Measurements from ENCODE around the gene MYO5C. TPM values are rescaled to one million over a fixed set of nuclear protein-coding genes. Genes with fewer than 3 reads are reported as not detected.

MYO5C gene
- total RNA-seq, 1 donor from 2014 or later = 4.5 TPM

GRCh38 chr15:52154896-52155865 lies 140.4 kb downstream of the MYO5C start:
- Histone ChIP-seq H3K9ac (ENCODE audit: low read length) (no peak overlapping the region), H3K27ac (ENCODE audit: low read depth, low read length) (no peak overlapping the region), H3K4me2 (ENCODE audit: low read length) (no peak overlapping the region), H3K79me2 (ENCODE audit: insufficient read depth, low read length) (no peaks in the 10 kb centered on the region), H3K27me3 (ENCODE audit: insufficient read depth, low read length) (no peaks in the 10 kb centered on the region), H4K20me1 (ENCODE audit: insufficient read depth, low read length) (no peaks in the 10 kb centered on the region), H3K36me3 (ENCODE audit: insufficient read depth, low read length) (no peaks in the 10 kb centered on the region), H3K4me3 (ENCODE audit: insufficient read depth, low read depth, low read length) (no peak overlapping the region), H3K9me3 (ENCODE audit: insufficient read depth, low read depth, low read length) (no peaks in the 10 kb centered on the region), H2AFZ (ENCODE audit: low read depth, low read length) (no peak overlapping the region), H3K4me1 (ENCODE audit: insufficient read depth, low read length) (no peaks in the 10 kb centered on the region)
- H3K4me1 Mint-ChIP-seq (ENCODE audit: low read depth, unreplicated experiment) = no peaks in the 10 kb centered on the region
- no peak for DNase-seq (ENCODE audit: low read depth)
- no peaks in the 10 kb centered on the region for H3K27me3 Mint-ChIP-seq (ENCODE audit: low read depth, unreplicated experiment)
- H3K36me3 Mint-ChIP-seq (ENCODE audit: low read depth, unreplicated experiment) = peaks cover 12% of the 10 kb centered on the region
- H3K9me3 Mint-ChIP-seq (ENCODE audit: unreplicated experiment) = no peaks in the 10 kb centered on the region
- FAIRE-seq = no peak
- no peak overlapping the region for H3K27ac Mint-ChIP-seq (ENCODE audit: unreplicated experiment)
- H3K4me3 Mint-ChIP-seq (ENCODE audit: unreplicated experiment) = no peak overlapping the region
- TF ChIP-seq CTCF (IDR thresholded peaks at IDR 0.05; ENCODE audit: insufficient read depth, low read depth, low read length) (no peak), EZH2 (IDR thresholded peaks at IDR 0.05; ENCODE audit: insufficient read depth, low read length) (no peak)

- Mint-ChIP-seq H3K27me3 (ENCODE audit: low read depth, unreplicated experiment) (no peaks in the 10 kb centered on the region), H3K36me3 (ENCODE audit: low read depth, unreplicated experiment) (peaks cover 17% of the 10 kb centered on the region), H3K4me1 (ENCODE audit: low read depth, unreplicated experiment) (no peaks in the 10 kb centered on the region), H3K27ac (ENCODE audit: unreplicated experiment) (no peak overlapping the region), H3K4me3 (ENCODE audit: unreplicated experiment) (no peak overlapping the region), H3K9me3 (ENCODE audit: unreplicated experiment) (no peaks in the 10 kb centered on the region)
- Histone ChIP-seq H3K27ac (ENCODE audit: low read depth, low read length) (no peak overlapping the region), H2AFZ (ENCODE audit: low read depth, low read length) (no peak overlapping the region), H3K9me3 (ENCODE audit: insufficient read depth, low read depth, low read length) (no peaks in the 10 kb centered on the region), H3K36me3 (ENCODE audit: insufficient read depth, low read length) (peaks cover 2% of the 10 kb centered on the region), H3K79me2 (ENCODE audit: insufficient read depth, low read length) (no peaks in the 10 kb centered on the region), H4K20me1 (ENCODE audit: insufficient read depth, low read length) (no peaks in the 10 kb centered on the region), H3K4me1 (ENCODE audit: insufficient read depth, low read length) (no peaks in the 10 kb centered on the region), H3K27me3 (ENCODE audit: insufficient read depth, low read length) (no peaks in the 10 kb centered on the region), H3K4me3 (ENCODE audit: insufficient read depth, low read depth, low read length) (no peak overlapping the region), H3K9ac (ENCODE audit: low read length) (no peak overlapping the region), H3K4me2 (ENCODE audit: low read length) (no peak overlapping the region)
- TF ChIP-seq EZH2 (IDR thresholded peaks at IDR 0.05; ENCODE audit: insufficient read depth, low read length) = no peak
- TF ChIP-seq CTCF (IDR thresholded peaks at IDR 0.05; ENCODE audit: insufficient read depth, low read depth, low read length) = no peak
- FAIRE-seq = no peak
- no peak for DNase-seq (ENCODE audit: low read depth)
Observed at GRCh38 chr15:52153900-52154895, 141.4 kb downstream of the MYO5C start.

Data from astrocyte (in vitro differentiated cells and primary cell).